Stimulated activated naive CD8-positive, alpha-beta T cell treated with anti-CD3 and anti-CD28 coated beads, Interleukin-15, Interleukin-2, amounts not matched to agents 100 ng/mL and 50 ng/mL, for 24 hours (primary cell): ENCODE measurements around the gene DPYD.

Experiments
- H3K27ac Mint-ChIP-seq: one replicate; pipeline ENCODE4 v1.8.0; 2021; ENCODE audit warnings: mild to moderate bottlenecking, mixed read lengths
- H3K27me3 Mint-ChIP-seq: one replicate; pipeline ENCODE4 v1.8.0; 2021; ENCODE audit warnings: mixed read lengths
- H3K36me3 Mint-ChIP-seq: one replicate; pipeline ENCODE4 v1.8.0; 2021; ENCODE audit warnings: low read depth, mixed read lengths
- H3K4me1 Mint-ChIP-seq: one replicate; pipeline ENCODE4 v1.8.0; 2021; ENCODE audit warnings: low read depth, mixed read lengths
- H3K4me3 Mint-ChIP-seq: one replicate; pipeline ENCODE4 v1.8.0; 2021; ENCODE audit warnings: mild to moderate bottlenecking, mixed read lengths
- H3K9me3 Mint-ChIP-seq: one replicate; pipeline ENCODE4 v1.8.0; 2021; ENCODE audit warnings: mixed read lengths

Gene DPYD

DNA sequence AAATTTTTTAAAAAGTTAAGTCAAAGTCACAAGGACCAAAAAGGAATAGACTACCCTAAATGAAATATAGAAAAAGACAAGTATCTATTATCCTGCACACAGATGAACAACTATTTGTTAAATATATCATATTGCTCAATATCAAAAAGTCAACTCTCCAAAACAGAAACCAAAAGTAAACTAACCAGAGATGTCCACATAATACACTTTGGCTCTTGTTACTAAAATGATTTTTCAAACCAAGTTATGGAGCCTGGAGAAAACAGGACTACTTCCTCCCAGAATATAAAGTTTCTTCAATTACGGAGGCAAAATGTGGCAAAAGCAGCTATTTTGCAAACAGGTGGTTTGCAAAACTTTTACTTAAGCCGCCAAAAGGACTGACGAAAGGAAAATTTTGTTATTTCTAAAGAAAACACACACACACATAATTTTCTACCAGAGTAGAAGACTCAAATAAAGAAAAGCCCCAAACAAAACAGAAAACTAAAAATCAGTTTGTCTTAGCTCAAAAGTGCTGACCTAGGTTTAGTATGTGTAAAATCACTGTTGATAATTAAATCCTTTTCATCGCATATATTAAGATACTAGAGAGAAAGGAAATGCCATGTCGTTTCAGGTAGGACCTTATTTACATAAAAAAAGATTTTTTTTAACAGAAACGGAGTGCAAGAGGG lies 1.1 kb downstream of the DPYD start:
- no peaks in the 10 kb centered on the region for H3K9me3 Mint-ChIP-seq
- peaks cover 54% of the 10 kb centered on the region for H3K4me1 Mint-ChIP-seq
- H3K4me3 Mint-ChIP-seq: peak overlapping the region; percentile 93

DNA sequence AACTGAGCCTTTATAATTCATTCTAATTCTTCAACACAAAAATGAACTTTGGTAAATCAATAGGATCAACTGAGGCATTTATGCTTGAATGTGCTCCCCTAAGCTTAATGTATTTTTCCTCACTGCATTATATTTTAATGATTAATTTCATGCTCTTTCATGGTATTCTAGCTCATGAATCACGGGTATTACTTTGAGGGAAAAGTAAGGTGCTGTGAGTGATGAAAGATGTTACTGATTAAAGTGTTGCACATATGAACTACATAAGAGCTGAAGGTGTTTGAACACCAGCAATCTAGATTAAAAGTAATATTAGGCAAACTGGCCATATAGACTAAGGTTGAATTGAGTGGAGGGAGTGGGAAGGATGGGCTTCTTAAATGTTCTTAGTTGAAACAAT lies 1.9 kb downstream of the DPYD start:
- no peaks in the 10 kb centered on the region for H3K36me3 Mint-ChIP-seq
- no peaks in the 10 kb centered on the region for H3K27me3 Mint-ChIP-seq
- peak overlapping the region; percentile 93 for H3K4me3 Mint-ChIP-seq
- H3K27ac Mint-ChIP-seq: peak overlapping the region; percentile 41
- no peaks in the 10 kb centered on the region for H3K9me3 Mint-ChIP-seq
- peaks cover 61% of the 10 kb centered on the region for H3K4me1 Mint-ChIP-seq

More for the DNA sequence above, 1.1 kb downstream of the DPYD start:
- no peaks in the 10 kb centered on the region for H3K27me3 Mint-ChIP-seq
- H3K27ac Mint-ChIP-seq: peak overlapping the region; percentile 92
- H3K36me3 Mint-ChIP-seq: no peaks in the 10 kb centered on the region

DNA sequence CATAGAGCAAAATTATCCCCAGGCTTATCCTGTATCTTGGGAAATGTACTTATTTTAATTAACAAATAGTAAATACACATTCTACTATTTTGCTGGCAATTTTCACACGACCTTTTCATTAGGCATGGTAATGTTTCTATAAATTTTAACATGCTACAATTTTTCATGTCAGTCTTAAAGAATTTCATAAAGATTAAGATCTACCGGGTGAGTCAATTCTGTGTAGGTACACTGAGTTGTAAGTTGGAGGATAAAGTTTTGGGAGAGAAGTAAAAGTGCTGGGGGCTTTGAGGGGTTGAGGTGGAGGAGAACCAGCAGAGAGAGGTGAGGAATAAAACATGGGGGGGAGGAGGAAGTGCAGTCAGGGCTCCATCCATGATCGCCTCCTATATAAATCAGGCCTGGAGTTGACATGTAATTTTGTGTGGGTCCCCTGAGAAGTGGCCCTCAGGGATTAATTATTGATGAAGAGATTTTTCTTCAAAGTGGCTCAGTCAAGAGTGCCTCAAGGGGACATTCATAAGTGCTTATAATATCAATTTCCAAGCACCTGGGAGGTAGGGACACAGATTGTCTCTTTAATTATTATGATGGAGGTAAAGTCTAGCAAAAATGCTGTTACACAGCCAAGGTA lies 7.2 kb downstream of the DPYD start:
- Mint-ChIP-seq H3K4me1 (peaks cover 64% of the 10 kb centered on the region), H3K27ac (no peak overlapping the region), H3K4me3 (no peak overlapping the region), H3K9me3 (no peaks in the 10 kb centered on the region), H3K27me3 (no peaks in the 10 kb centered on the region), H3K36me3 (no peaks in the 10 kb centered on the region)

DNA sequence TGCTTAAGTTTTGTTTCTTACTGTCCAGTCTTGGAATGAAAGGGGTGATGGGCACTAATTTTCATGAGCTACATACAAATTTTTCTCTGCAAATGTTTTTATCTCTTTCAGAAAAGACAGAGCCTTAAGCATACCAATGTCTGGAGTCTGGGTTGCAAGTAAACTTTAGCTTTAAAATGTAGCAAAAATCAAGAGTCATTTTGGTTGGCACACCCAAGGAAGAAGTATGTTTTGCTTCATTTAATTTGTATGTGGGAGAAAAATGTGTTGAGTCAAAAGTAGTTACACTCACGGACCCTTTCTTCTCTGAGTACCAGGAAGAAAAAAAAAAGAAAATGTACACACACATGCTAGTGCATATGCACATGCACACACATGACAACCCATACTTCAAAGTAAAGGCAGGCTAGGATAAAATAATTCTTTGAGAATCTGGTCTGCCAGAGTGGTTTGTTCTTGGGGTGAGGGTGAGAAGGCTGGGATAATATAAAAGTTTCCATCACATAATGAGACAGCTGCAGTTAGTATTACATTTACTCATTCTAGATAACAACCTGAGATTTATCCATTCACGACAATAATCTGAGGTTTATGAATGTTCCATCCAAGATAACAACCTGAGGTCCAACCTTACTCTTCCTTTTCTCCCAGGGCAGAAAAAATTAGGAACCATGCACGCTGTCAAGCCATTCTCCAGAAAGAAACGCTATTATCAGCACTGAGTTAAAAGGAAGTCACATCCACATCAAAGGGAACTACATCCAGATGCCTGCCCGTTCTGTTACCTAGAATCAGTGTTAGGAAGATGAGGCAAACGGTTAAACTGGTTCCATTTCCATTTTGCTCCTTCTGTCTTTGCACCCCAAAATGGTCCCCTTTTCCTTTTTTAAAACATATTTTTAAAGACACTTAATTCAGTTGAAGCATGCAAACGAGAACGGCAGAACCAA lies 9.3 kb downstream of the DPYD start:
- Mint-ChIP-seq H3K4me3 (peak overlapping the region; percentile 59), H3K4me1 (peaks cover 43% of the 10 kb centered on the region), H3K36me3 (no peaks in the 10 kb centered on the region), H3K9me3 (no peaks in the 10 kb centered on the region), H3K27me3 (no peaks in the 10 kb centered on the region), H3K27ac (no peak overlapping the region)

DNA sequence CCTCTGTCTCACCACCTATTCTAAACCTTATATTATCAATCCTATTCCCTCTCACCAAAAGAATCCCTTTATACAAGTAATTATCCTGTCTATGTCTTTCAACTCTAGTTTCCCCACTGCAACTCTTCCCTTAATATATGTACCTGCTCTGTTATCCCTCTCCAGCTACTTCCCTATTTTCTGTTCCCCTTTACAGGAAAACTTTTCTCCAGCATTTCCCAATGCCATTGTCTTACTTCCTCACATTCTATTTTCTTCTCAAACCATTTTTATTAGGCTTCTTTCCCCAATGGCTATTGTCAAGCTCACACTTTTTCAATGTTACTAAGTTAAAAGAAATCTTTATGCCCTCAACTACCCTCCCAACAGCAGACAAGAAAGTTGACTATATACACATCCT lies 11.6 kb downstream of the DPYD start:
- Mint-ChIP-seq H3K36me3 (no peaks in the 10 kb centered on the region), H3K9me3 (no peaks in the 10 kb centered on the region), H3K27me3 (no peaks in the 10 kb centered on the region), H3K27ac (no peak overlapping the region), H3K4me1 (peaks cover 41% of the 10 kb centered on the region), H3K4me3 (no peak overlapping the region)

DNA sequence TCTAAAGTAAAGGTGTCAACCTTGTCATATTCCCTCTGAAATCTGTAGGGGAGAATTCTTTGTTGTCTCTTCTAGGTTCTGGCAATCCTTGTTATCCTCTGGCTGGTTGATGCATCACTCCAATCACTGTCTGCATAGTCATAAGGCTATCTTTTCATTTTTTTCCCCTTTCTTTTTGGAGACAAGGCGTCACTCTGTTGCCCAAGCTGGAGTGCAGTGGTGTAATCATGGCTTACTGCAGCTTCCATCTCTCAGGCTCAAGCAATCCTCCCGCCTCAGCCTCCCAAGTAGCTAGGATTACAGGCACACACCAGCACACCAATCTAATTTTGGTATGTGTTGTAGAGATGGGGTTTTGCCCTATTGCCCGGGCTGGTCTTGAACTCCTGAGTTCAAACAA lies 12.9 kb downstream of the DPYD start:
- Mint-ChIP-seq H3K9me3 (no peaks in the 10 kb centered on the region), H3K4me1 (peaks cover 34% of the 10 kb centered on the region), H3K4me3 (no peak overlapping the region), H3K27ac (no peak overlapping the region), H3K36me3 (no peaks in the 10 kb centered on the region), H3K27me3 (no peaks in the 10 kb centered on the region)

DNA sequence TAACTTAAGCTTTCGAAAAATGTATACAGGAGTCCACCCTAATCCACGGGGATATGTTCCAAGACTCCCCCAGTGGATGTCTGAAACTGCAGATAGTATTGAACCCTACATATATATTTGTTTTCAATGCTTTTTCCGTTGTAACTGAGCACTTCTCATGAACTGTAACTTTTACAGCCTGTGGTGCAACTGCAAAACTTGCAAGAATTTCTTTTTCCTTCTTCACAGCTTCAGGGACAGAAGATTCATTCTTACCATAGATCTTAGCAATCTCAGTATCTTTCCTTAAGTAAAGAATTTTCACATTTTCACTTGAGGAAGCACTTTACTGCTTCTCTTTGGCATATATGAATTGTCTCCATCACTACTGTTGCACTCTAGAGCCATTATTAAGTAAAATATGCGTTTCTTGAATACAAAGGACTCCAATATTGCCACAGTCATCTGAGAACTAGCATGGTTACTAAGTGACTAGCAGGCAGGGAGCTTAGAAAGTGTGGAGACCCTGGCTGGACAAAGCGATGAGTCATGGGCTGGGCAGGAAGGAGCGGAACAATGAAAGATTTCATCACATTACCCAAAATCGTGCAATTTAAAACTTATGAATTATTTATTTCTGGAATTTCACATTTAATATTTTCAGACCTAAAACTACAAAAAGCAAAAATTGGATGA lies 14.1 kb downstream of the DPYD start:
- H3K4me1 Mint-ChIP-seq: peaks cover 34% of the 10 kb centered on the region
- H3K27ac Mint-ChIP-seq: no peak overlapping the region
- no peaks in the 10 kb centered on the region for H3K9me3 Mint-ChIP-seq
- no peaks in the 10 kb centered on the region for H3K36me3 Mint-ChIP-seq
- no peak overlapping the region for H3K4me3 Mint-ChIP-seq
- no peaks in the 10 kb centered on the region for H3K27me3 Mint-ChIP-seq

DNA sequence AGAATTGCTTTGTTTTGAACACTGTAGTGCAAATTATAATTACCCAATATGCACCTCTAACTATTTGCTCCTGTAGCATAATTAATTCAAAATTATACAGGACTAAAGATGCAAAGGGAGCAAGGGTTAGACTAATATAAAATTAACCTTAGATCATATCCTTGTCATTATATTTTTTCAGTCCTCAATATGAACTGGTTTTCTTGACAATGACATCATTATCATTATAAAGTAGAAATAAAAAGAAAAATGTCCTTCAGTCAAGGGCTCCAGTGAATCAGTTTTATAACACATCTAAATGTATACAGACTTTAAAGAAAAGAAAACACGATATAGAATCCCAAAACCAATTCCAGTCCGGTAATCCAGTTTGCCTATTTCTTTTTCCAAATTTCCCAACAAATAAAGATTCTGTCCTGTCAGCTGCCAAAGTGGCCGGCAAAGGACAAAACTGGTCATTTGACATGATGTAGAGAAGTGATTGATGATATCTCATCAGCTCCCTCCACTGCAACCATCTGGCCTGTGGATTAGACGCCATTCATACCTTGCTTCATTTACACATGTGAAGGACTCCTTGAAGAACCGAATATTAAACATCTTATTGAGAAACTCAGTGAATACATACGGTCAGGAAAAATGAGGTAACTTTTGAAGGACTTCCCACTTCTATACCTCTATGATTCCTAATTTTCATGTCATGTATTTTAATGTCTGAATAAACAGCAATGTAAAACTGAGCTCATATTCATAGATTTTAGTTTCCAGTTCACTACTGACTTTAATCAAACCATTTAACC lies 15.5 kb downstream of the DPYD start:
- Mint-ChIP-seq H3K36me3 (peaks cover 4% of the 10 kb centered on the region), H3K4me1 (peaks cover 39% of the 10 kb centered on the region), H3K4me3 (no peak overlapping the region), H3K9me3 (no peaks in the 10 kb centered on the region), H3K27me3 (no peaks in the 10 kb centered on the region), H3K27ac (no peak overlapping the region)

DNA sequence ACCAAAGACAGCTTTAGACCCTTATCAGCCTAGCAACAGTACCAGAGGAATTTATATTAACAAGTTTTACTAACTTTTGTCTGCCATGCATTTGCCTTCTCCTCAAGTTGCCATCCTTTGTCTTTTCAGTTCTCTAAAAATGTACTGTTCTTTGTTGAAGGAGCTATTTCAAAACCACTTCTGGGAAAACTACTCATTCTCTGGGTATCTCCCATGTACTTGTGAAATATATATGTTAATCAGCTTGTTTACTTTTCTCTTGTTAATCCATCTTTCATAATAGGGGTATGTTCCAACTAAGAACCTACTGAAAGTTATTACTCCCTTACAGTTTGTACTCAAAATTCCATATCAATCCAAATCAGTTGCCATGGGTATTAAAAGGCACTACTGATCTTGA lies 16.3 kb downstream of the DPYD start:
- peaks cover 39% of the 10 kb centered on the region for H3K4me1 Mint-ChIP-seq
- peak overlapping the region; percentile 51 for H3K27ac Mint-ChIP-seq
- no peaks in the 10 kb centered on the region for H3K9me3 Mint-ChIP-seq
- H3K4me3 Mint-ChIP-seq: no peak overlapping the region
- H3K27me3 Mint-ChIP-seq: no peaks in the 10 kb centered on the region
- peaks cover 5% of the 10 kb centered on the region for H3K36me3 Mint-ChIP-seq

DNA sequence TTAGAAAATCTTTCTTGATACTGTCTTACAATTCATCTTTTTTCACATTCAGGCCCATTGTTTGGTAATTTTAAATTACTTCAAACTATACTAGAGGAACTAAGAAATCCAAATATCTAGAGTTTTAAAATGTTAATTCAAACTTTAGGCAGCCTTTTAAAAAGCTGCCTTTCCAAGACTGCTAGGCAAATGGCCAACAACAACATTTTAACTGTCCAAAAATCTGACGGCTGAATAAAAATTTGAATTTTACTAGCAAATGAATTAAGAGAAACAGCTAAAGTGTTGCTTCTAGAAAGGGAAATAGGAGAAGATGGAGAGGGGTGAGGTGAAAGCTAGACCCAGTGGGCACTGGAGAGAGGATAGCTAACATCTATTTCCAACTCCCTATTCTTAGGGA lies 17.2 kb downstream of the DPYD start:
- Mint-ChIP-seq H3K36me3 (peaks cover 14% of the 10 kb centered on the region), H3K9me3 (peaks cover 3% of the 10 kb centered on the region), H3K4me1 (peaks cover 39% of the 10 kb centered on the region), H3K4me3 (no peak overlapping the region), H3K27me3 (no peaks in the 10 kb centered on the region), H3K27ac (no peak overlapping the region)

DNA sequence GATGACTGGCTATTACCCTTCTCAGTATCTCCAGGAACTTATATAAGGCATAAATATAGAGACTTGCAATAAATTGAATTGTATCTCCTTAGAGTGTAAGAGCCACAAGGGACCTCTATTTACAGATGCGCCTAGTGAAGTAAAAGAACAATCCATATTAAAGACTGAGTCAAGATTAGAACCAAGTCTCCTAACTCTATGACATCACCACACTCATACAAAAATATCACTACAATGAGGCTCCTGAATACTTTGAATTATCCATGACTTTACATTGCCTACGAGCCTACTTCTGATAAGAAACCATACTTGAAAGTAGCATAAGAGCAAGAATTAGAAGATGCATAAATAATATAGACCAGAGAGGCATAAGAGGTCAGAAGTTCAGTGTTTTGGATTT lies 18.8 kb downstream of the DPYD start:
- H3K4me1 Mint-ChIP-seq: peaks cover 47% of the 10 kb centered on the region
- H3K4me3 Mint-ChIP-seq: no peak overlapping the region
- H3K36me3 Mint-ChIP-seq: peaks cover 24% of the 10 kb centered on the region
- H3K9me3 Mint-ChIP-seq: peaks cover 12% of the 10 kb centered on the region
- H3K27me3 Mint-ChIP-seq: no peaks in the 10 kb centered on the region
- no peak overlapping the region for H3K27ac Mint-ChIP-seq

DNA sequence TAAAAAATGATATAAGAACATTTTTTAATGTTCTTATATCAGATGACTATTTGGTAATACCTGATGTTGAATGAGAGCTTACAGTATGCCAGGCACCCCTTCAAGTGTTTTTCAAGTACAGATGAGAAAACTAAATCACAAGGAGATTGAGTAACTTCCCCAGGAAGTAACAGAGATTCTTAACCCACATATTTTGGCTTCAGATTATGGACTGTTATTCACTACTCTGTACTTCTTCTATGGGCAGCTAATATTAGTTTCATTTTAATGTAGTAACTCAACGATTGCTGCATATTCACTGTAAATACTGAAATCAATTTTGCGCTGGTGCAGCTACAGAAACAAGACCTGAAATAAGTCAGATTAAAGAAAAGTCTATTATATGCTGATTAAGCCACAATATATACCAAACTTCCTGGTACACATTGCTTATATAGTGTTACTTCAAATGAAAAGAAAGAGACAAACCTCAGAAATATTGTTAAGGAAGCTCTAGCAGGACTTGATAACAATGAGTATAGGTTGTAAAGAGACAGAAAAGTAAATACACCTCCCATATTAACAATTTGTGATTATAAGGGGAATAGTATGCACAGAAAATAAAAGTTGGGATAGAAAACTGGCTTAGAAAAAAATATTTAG lies 19.7 kb downstream of the DPYD start:
- H3K4me3 Mint-ChIP-seq: no peak overlapping the region
- H3K27me3 Mint-ChIP-seq: no peaks in the 10 kb centered on the region
- H3K36me3 Mint-ChIP-seq: peaks cover 24% of the 10 kb centered on the region
- H3K4me1 Mint-ChIP-seq: peaks cover 49% of the 10 kb centered on the region
- no peak overlapping the region for H3K27ac Mint-ChIP-seq
- peaks cover 12% of the 10 kb centered on the region for H3K9me3 Mint-ChIP-seq

DNA sequence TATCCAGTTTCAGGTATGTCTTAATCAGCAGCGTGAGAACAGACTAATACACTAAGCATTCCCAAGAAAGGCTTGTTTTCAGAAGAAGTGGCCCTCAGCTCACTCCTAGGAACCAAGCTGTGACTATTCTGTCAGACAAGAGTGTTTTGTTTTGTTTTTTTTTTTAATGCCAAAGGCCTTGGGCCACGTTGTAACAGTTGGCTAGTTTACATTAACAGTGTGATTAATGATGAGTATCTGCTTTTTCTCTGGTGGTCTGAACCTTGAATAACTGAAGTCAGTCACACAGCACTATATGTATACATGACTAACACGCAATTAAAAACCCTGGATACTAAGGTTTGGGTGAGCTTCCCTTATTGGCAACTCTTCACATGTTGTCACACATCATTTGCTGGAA lies 21.9 kb downstream of the DPYD start:
- H3K36me3 Mint-ChIP-seq: peaks cover 24% of the 10 kb centered on the region
- H3K9me3 Mint-ChIP-seq: peaks cover 12% of the 10 kb centered on the region
- H3K4me1 Mint-ChIP-seq: peaks cover 46% of the 10 kb centered on the region
- H3K4me3 Mint-ChIP-seq: no peak overlapping the region
- no peak overlapping the region for H3K27ac Mint-ChIP-seq
- no peaks in the 10 kb centered on the region for H3K27me3 Mint-ChIP-seq

DNA sequence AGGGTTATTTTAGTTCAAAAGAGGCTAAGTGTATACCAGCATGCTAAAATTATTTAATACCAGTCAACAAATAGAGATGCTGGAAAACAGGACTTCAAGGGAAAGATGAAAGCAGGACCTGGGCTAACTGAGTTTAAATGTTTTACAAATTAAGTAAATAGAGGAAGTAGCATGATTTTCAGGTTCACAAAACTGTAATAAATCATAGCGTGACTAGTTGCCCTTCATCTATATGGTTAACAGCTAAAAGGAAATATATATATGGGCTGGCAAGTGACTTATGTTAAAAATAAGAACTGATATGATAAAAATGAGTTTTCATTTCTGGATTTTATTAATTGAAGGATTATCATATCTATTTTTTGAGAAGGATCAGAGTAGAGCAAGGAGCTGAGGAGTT lies 25.6 kb downstream of the DPYD start:
- Mint-ChIP-seq H3K27me3 (no peaks in the 10 kb centered on the region), H3K4me1 (peaks cover 18% of the 10 kb centered on the region), H3K36me3 (peaks cover 20% of the 10 kb centered on the region), H3K9me3 (peaks cover 12% of the 10 kb centered on the region), H3K27ac (no peak overlapping the region), H3K4me3 (no peak overlapping the region)
